Testis (tissue), 3 donors: ENCODE measurements around the gene STK39. TPM values are rescaled to one million over a fixed set of nuclear protein-coding genes. Genes with fewer than 3 reads are reported as not detected.

Experiments used
- DNase-seq: peaks from one replicate; pipeline ENCODE4 v3.0.0-alpha.2; 2019
- H3K27ac ChIP-seq, 2 donors: fragments of 200-600 bp; sonication (generic); one replicate each; pipeline ENCODE4 v1.5.1; 2019
- H3K27me3 ChIP-seq: fragments of 200-600 bp; sonication (generic); one replicate; pipeline ENCODE4 v1.5.1; 2019
- H3K36me3 ChIP-seq: fragments of 200-600 bp; sonication (generic); one replicate; pipeline ENCODE4 v1.5.1; 2017; ENCODE audit warnings: low read depth; ENCODE audit errors: missing control alignments
- H3K4me1 ChIP-seq: fragments of 200-600 bp; sonication (generic); one replicate; pipeline ENCODE4 v1.5.1; 2019
- H3K4me3 ChIP-seq, 2 donors: fragments of 200-600 bp; sonication (generic); one replicate each; pipeline ENCODE4 v1.5.1; 2017 to 2019
- H3K9me3 ChIP-seq: fragments of 200-600 bp; sonication (generic); one replicate; pipeline ENCODE4 v1.5.1; 2017
- CTCF ChIP-seq, 3 experiments: fragments of 450-650 bp in 2 of 3; fragments of 200-600 bp in 1 of 3; sonication (generic) in 1 of 3; IDR thresholded peaks; one replicate each; pipeline ENCODE4 v1.5.1; 2016 to 2019; ENCODE audit warnings: antibody characterized with exemption in 3 of 3, mild to moderate bottlenecking in 2 of 3, moderate library complexity in 1 of 3
- POLR2A ChIP-seq: fragments of 450-650 bp; IDR thresholded peaks from one replicate; pipeline ENCODE4 v1.6.1; 2017; ENCODE audit warnings: antibody characterized with exemption, mild to moderate bottlenecking, moderate library complexity
- WGBS, 2 donors: methylation state at CpG; one replicate each; pipeline ENCODE4 v1.1.5; 2018; 5-methylcytosine and 5-hydroxymethylcytosine counted together
- intact Hi-C: fragments of 100-400 bp; cut with DNase I; formaldehyde crosslinking; loops from one replicate; pipeline ENCODE4 v1.15.1; 2023; ENCODE audit warnings: low total_unique reads
- polyA plus RNA-seq: library from polyadenylated mRNA; stranded (reverse); fragments of 350-450 nt; fragmentation: Illumina TruSeq; extraction: RNeasy Lipid Tissue Mini Kit (QIAGEN cat#74804); gene quantifications from one replicate; pipeline ENCODE4 v1.2.3, GENCODE V29; 2014; ENCODE audit warnings: low read depth, low replicate concordance; ENCODE audit not compliant: insufficient read depth
- total RNA-seq, 2 donors: library from RNA; depleted of rRNA; stranded (reverse); fragments of >200 nt; gene quantifications; one replicate each; pipeline ENCODE4 v1.2.3, GENCODE V29; 2016

Gene STK39
- total and polyA plus RNA-seq, 3 donors from 2014 or later, result 26.4 to 70.7 (median 41.8) TPM

GRCh38 chr2:168002021-168002553 lies 245.3 kb downstream of the STK39 start:
- Histone ChIP-seq H3K27me3 (no peaks in the 10 kb centered on the region), H3K36me3 (no peaks in the 10 kb centered on the region), H3K9me3 (no peaks in the 10 kb centered on the region), H3K27ac (no peak overlapping the region), H3K4me1 (no peaks in the 10 kb centered on the region), H3K4me3 (no peak overlapping the region)
- no peak for DNase-seq
- WGBS, 2 donors, result 65 to 75% methylated on average over 2 of the region's 2 CpGs
- intact Hi-C loops, result no loop called here
- TF ChIP-seq CTCF (IDR thresholded peaks at IDR 0.05) (no peak), POLR2A (no peak)

GRCh38 chr2:167992278-167992677 lies 255.1 kb downstream of the STK39 start:
- no peak for DNase-seq
- no peak for TF ChIP-seq CTCF (IDR thresholded peaks at IDR 0.05)
- no peak for TF ChIP-seq POLR2A
- intact Hi-C loops, result no loop called here
- H3K27me3 ChIP-seq, result no peaks in the 10 kb centered on the region
- H3K36me3 ChIP-seq, result no peaks in the 10 kb centered on the region
- no peak overlapping the region for H3K27ac ChIP-seq
- H3K9me3 ChIP-seq, result no peaks in the 10 kb centered on the region
- no peak overlapping the region for H3K4me3 ChIP-seq
- H3K4me1 ChIP-seq, result no peaks in the 10 kb centered on the region
- 86 to 96% methylated on average over 1 of the region's 1 CpG for WGBS, 2 donors

- Histone ChIP-seq H3K27me3 (no peaks in the 10 kb centered on the region), H3K9me3 (no peaks in the 10 kb centered on the region), H3K4me1 (no peaks in the 10 kb centered on the region), H3K4me3 (no peak overlapping the region), H3K27ac (no peak overlapping the region), H3K36me3 (no peaks in the 10 kb centered on the region)
- intact Hi-C loops, result no loop called here
- no peak for DNase-seq
- TF ChIP-seq CTCF (IDR thresholded peaks at IDR 0.05) (no peak), POLR2A (no peak)
- 78 to 81% methylated on average over 4 of the region's 4 CpGs for WGBS, 2 donors
Observed at GRCh38 chr2:167990062-167990461, 257.3 kb downstream of the STK39 start.

GRCh38 chr2:167988296-167988695 lies 259.1 kb downstream of the STK39 start:
- 89 to 96% methylated on average over 2 of the region's 2 CpGs for WGBS, 2 donors
- intact Hi-C loops, result no loop called here

More at GRCh38 chr2:167988296-167988695, 259.1 kb downstream of the STK39 start:
- H3K4me1 ChIP-seq, result no peaks in the 10 kb centered on the region
- DNase-seq, result no peak
- no peak for TF ChIP-seq POLR2A
- no peak for TF ChIP-seq CTCF (IDR thresholded peaks at IDR 0.05)
- no peak overlapping the region for H3K4me3 ChIP-seq
- H3K36me3 ChIP-seq, result no peaks in the 10 kb centered on the region
- no peaks in the 10 kb centered on the region for H3K27me3 ChIP-seq
- H3K27ac ChIP-seq, result no peak overlapping the region
- H3K9me3 ChIP-seq, result no peaks in the 10 kb centered on the region
